Esophagus squamous epithelium (tissue), 4 donors: ENCODE data around the gene TAF11L6. TPM values are rescaled to one million over a fixed set of nuclear protein-coding genes. Genes with fewer than 3 reads are reported as not detected.

Experiments
- small RNA-seq, 4 donors: library from RNA; depleted of rRNA; stranded (forward); fragments of <200 nt; gene quantifications; one replicate each; pipeline ENCODE3, GENCODE V24; 2016
- total RNA-seq, 4 donors: library from RNA; depleted of rRNA; stranded (reverse); fragments of >200 nt; gene quantifications; one replicate each; pipeline ENCODE4 v1.1.0, GENCODE V29; 2016

Gene TAF11L6
- total RNA-seq, 4 donors from 2014 or later, result not detected

Small RNAs within 50 kb of the gene (small RNA-seq; reads per million reads assigned to genes)
- 0 reads per million in 4 donors for gene AC106774.3

Other genes starting within 250 kb of the TAF11L6 start
- gene TAF11L2, start 30.4 kb upstream of the TAF11L6 start, total RNA-seq, result not detected
- gene TAF11L3, start 10.3 kb upstream of the TAF11L6 start, total RNA-seq, result not detected
- gene TAF11L4, start 6.9 kb upstream of the TAF11L6 start, total RNA-seq, result not detected
- gene TAF11L5, start 3.4 kb upstream of the TAF11L6 start, total RNA-seq, result not detected
- gene TAF11L7, start 57.1 kb downstream of the TAF11L6 start, total RNA-seq, result not detected
- gene TAF11L8, start 62.3 kb downstream of the TAF11L6 start, total RNA-seq, result not detected
- not detected for gene TAF11L9, start 65.7 kb downstream of the TAF11L6 start, total RNA-seq
- gene TAF11L10, start 69.2 kb downstream of the TAF11L6 start, total RNA-seq, result not detected
- not detected for gene TAF11L11, start 75.5 kb downstream of the TAF11L6 start, total RNA-seq
- not detected for gene TAF11L12, start 81.7 kb downstream of the TAF11L6 start, total RNA-seq
- not detected for gene TAF11L13, start 103.4 kb downstream of the TAF11L6 start, total RNA-seq
- not detected for gene TAF11L14, start 105.8 kb downstream of the TAF11L6 start, total RNA-seq